Iris pigment epithelial cell (primary cell): ENCODE measurements around the gene CELF5.
"Not testable (repeated sequence)": the region's sequence is repeated elsewhere in the genome, so short reads cannot be mapped to it uniquely, and the experiment has no call there.

Experiments
- DNase-seq: peaks from one replicate; pipeline ENCODE4 v3.0.0-alpha.2; 2011; ENCODE audit warnings: low read depth

Gene CELF5

GRCh38 chr19:3190470-3190770 lies 34.0 kb upstream of the CELF5 start:
- DNase-seq: no peak

DNA sequence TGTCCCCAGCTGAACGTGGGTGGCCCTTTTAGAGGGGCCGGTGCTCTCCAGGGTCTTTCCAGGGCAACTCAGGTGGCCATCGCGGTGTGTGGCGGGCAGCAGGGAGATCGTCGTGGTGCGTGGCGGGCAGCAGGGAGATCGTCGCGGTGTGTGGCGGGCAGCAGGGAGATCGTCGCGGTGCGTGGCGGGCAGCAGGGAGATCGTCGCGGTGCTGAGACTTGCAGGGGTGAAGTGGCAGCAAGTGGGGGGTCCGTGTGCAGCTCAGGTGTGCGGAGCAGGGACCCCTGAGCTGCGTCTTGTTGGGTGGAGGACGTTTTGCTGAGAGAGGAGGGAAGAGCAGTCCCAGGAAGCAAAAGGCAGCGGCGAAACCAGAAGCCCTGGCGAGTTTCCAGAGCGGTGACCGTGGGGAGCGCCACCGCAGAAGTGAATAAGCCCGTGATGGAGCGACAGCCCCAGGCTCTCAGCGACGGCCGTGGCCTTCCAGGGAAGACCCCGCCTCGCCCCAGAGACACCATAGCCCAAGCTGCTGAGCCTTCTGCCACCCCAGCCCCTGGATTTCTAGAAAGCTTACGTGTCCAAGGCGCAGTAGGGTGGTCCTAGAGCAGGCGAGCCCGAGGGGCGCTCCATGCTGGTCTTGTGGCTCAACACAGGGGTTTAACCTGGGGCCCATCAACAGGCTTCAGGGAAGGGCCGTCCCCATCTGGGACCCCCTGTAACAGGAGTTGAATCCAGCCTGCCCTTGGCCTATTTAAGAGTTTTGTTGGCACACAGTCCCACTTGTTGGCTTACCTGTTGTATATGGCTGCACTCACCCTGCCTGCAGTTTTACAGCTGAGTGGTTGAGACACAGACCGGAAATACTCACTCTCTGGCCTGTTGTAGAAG lies 33.3 kb upstream of the CELF5 start:
- no peak for DNase-seq

GRCh38 chr19:3191806-3192104 lies 32.7 kb upstream of the CELF5 start:
- DNase-seq: not testable (repeated sequence)

DNA sequence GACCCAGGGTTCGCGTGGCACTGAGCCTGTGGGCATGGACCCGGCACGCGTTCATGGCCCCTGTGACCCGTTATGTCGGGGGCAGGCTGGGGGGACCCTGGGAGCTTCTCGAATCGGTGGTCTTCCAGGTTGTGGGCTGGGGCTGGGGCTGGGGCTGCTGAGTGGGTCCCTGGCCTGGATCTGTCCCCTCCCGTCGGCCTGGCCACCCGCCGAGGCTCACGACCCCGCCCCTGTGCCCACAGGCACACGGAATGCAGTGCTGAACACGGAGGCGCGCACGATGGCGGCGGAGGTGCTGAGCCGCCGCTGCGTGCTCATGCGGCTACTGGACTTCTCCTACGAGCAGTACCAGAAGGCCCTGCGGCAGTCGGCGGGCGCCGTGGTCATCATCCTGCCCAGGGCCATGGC lies 32.2 kb upstream of the CELF5 start:
- no peak for DNase-seq

DNA sequence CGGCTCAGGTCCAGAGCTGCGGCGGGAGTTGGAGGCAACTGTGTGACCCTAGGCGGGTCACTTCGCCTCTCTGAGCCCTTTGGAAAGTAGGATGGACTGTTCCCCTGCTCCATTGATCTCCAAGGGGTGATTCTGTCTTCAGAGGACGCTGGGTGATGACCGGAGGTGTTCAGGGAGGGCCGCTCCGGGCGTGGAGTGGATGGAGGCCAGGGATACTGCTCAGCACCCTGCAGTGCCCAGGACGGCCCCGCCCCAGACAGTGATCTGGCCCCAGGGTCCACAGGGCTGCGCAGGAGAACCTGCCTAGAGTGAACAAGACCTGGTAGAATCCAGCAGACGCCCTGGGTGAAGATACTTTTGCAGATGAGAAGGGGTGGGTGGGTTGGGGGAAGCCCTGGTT lies 31.8 kb upstream of the CELF5 start:
- DNase-seq: no peak

GRCh38 chr19:3193256-3194105 lies 31.0 kb upstream of the CELF5 start:
- DNase-seq: no peak

- no peak for DNase-seq
Measured at GRCh38 chr19:3194106-3195087, 30.1 kb upstream of the CELF5 start.

GRCh38 chr19:3196064-3196932 lies 28.2 kb upstream of the CELF5 start:
- no peak for DNase-seq

DNA sequence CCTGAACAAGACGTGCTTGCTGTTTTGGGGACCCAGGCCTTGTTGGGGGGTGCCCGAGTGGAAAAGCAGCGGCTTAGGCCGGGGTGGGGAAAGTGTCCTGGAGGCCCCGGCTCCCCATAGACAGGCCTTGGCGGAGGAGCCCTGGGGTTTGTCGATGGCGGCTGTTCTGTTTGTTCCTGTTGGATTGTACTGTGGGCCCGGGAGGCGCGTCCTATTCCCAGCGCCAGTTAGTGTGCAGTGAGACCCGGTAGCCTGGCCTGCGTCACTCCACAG lies 27.6 kb upstream of the CELF5 start:
- DNase-seq: no peak

- no peak for DNase-seq
Measured at GRCh38 chr19:3198901-3199700, 25.4 kb upstream of the CELF5 start.

GRCh38 chr19:3201072-3201700 lies 23.3 kb upstream of the CELF5 start:
- no peak for DNase-seq

- no peak for DNase-seq
Measured at GRCh38 chr19:3201911-3202310, 22.6 kb upstream of the CELF5 start.

- no peak for DNase-seq
Measured at GRCh38 chr19:3202346-3202745, 22.1 kb upstream of the CELF5 start.

GRCh38 chr19:3202895-3203294 lies 21.6 kb upstream of the CELF5 start:
- DNase-seq: not testable (repeated sequence)

- DNase-seq: no peak
Measured at GRCh38 chr19:3203805-3204645, 20.4 kb upstream of the CELF5 start.

GRCh38 chr19:3204646-3205275 lies 19.7 kb upstream of the CELF5 start:
- no peak for DNase-seq

DNA sequence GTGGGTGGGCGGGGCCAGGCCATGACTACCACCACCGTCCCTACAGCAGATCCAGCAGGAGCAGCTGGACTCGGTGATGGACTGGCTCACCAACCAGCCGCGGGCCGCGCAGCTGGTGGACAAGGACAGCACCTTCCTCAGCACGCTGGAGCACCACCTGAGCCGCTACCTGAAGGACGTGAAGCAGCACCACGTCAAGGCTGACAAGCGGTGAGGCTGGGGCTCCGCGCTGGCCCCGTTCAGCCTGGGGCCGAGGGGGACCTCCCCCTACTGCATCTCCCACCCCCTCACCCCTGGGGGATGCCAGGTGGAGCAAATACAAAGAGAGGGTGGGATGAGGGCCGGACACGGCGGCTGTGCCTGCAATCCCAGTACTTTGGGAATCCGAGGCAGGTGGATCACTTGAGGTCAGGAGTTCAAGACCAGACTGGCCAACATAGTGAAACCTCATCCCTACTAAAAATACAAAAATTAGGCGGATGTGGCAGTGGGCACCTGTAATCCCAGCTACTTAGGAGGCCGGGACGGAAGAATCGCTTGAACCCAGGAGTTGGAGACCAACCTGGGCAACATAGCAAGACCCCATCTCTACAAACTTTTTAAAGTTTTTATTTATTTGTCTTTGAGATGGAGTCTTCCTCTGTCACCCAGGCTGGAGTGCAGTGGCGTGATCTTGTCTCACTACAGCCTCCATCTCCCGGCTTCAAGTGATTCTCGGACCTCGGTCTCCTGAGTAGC lies 18.1 kb upstream of the CELF5 start:
- DNase-seq: no peak
